ENCODE measurements around the gene ADAMTS9.

DNA sequence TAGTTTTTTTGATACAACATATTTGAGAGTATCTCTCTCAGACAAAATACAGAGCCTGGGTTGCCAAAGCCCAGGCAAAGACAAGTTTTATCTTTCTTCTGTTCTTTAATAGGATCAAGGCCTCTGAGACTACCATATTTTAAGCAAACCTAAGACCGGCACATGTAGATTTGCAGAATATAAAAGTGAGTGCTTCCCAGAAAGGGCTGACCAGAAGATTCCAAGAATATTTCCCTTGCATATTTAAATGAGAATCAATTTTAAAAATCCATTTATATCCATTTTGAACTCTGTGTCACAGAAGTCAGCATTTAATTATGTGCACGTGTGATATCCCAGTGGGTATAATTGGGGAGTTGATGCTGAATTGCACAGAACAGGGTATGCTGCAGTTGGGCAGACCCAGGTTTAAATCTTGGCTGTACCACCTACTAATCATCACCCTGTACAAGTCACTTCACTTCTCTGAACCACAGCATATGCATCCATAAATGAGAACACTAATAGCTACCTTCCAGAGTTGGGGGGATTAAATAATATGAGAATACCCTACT is 191.9 kb downstream of the ADAMTS9 start:
- TF ChIP-seq, protein P1, sequence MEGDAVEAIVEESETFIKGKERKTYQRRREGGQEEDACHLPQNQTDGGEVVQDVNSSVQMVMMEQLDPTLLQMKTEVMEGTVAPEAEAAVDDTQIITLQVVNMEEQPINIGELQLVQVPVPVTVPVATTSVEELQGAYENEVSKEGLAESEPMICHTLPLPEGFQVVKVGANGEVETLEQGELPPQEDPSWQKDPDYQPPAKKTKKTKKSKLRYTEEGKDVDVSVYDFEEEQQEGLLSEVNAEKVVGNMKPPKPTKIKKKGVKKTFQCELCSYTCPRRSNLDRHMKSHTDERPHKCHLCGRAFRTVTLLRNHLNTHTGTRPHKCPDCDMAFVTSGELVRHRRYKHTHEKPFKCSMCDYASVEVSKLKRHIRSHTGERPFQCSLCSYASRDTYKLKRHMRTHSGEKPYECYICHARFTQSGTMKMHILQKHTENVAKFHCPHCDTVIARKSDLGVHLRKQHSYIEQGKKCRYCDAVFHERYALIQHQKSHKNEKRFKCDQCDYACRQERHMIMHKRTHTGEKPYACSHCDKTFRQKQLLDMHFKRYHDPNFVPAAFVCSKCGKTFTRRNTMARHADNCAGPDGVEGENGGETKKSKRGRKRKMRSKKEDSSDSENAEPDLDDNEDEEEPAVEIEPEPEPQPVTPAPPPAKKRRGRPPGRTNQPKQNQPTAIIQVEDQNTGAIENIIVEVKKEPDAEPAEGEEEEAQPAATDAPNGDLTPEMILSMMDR (IDR thresholded peaks at IDR 0.05), result no peak
- no peak for TF ChIP-seq POLR2AphosphoS5 (IDR thresholded peaks at IDR 0.05)
- no peak for TF ChIP-seq POLR2A (IDR thresholded peaks at IDR 0.05)
- TF ChIP-seq EP300 (IDR thresholded peaks at IDR 0.05), result no peak
